Ascending aorta (tissue), 2 donors: Measurements from ENCODE around the gene UBQLN4. TPM values are rescaled to one million over a fixed set of nuclear protein-coding genes. Genes with fewer than 3 reads are reported as not detected.

Experiments
- DNase-seq, 2 donors: peaks; one replicate each; pipeline ENCODE4 v3.0.0-alpha.2; 2019; ENCODE audit warnings: low spot score in 2 of 2
- H3K27ac ChIP-seq, 2 donors: fragments of 200-600 bp; sonication (generic); one replicate each; pipeline ENCODE4 v1.5.1; 2016 to 2017; ENCODE audit warnings: mild to moderate bottlenecking in 1 of 2
- H3K27me3 ChIP-seq: fragments of 200-600 bp; sonication (generic); one replicate; pipeline ENCODE4 v1.5.1; 2017
- H3K36me3 ChIP-seq, 2 donors: fragments of 200-600 bp; sonication (generic); one replicate each; pipeline ENCODE4 v1.5.1; 2016
- H3K4me1 ChIP-seq, 2 donors: fragments of 200-600 bp; sonication (generic); one replicate each; pipeline ENCODE4 v1.5.1; 2016 to 2017; ENCODE audit warnings: mild to moderate bottlenecking in 1 of 2
- H3K4me3 ChIP-seq, 2 donors: fragments of 200-600 bp; sonication (generic); one replicate each; pipeline ENCODE4 v1.5.1; 2016 to 2017; ENCODE audit warnings: mild to moderate bottlenecking in 1 of 2
- H3K9me3 ChIP-seq, 2 donors: fragments of 200-600 bp; sonication (generic); one replicate each; pipeline ENCODE4 v1.5.1; 2016
- intact Hi-C: fragments of 100-400 bp; cut with DNase I; formaldehyde crosslinking; loops from one replicate; pipeline ENCODE4 v1.15.1; 2023
- total RNA-seq: library from RNA; depleted of rRNA; stranded (reverse); fragments of >200 nt; gene quantifications from one replicate; pipeline ENCODE4 v1.1.0, GENCODE V29; 2016
- TF ChIP-seq, protein P1 (sequence below), 3 experiments: fragments of 200-600 bp in 2 of 3; fragments of 450-650 bp in 1 of 3; sonication (generic) in 2 of 3; IDR thresholded peaks; one replicate each; pipeline ENCODE4 v1.5.1; 2016 to 2019; ENCODE audit warnings: antibody characterized with exemption in 3 of 3, mild to moderate bottlenecking in 1 of 3, moderate library complexity in 1 of 3

The UBQLN4 gene
- total RNA-seq, 1 donor from 2014 or later, result 28.7 TPM

DNA sequence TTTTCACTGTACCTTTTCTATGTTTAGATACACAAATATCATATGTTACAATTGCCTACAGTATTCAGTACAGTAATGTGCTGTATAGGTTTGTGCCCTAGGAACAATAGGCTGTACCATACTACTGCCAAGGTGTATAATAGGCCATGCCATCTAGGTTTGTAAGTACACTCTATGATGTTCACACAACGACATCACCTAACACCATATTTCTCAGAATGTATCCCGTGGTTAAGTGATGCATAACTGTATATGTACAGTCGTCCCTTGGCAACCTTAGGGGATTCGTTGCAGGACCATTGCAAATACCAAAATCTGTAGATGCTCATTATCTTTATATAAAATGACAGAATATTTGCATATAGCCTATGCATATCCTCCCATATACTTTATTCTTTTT lies 27.0 kb downstream of the UBQLN4 start:
- intact Hi-C loops, result no loop called here
- no peak overlapping the region for H3K4me3 ChIP-seq
- H3K4me1 ChIP-seq, result no peaks in the 10 kb centered on the region
- no peak overlapping the region for H3K27ac ChIP-seq
- DNase-seq, result no peak
- H3K9me3 ChIP-seq, result no peaks in the 10 kb centered on the region
- H3K36me3 ChIP-seq, result no peaks in the 10 kb centered on the region
- TF ChIP-seq, protein P1, sequence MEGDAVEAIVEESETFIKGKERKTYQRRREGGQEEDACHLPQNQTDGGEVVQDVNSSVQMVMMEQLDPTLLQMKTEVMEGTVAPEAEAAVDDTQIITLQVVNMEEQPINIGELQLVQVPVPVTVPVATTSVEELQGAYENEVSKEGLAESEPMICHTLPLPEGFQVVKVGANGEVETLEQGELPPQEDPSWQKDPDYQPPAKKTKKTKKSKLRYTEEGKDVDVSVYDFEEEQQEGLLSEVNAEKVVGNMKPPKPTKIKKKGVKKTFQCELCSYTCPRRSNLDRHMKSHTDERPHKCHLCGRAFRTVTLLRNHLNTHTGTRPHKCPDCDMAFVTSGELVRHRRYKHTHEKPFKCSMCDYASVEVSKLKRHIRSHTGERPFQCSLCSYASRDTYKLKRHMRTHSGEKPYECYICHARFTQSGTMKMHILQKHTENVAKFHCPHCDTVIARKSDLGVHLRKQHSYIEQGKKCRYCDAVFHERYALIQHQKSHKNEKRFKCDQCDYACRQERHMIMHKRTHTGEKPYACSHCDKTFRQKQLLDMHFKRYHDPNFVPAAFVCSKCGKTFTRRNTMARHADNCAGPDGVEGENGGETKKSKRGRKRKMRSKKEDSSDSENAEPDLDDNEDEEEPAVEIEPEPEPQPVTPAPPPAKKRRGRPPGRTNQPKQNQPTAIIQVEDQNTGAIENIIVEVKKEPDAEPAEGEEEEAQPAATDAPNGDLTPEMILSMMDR (IDR thresholded peaks at IDR 0.05), result no peak
- H3K27me3 ChIP-seq, result no peaks in the 10 kb centered on the region

DNA sequence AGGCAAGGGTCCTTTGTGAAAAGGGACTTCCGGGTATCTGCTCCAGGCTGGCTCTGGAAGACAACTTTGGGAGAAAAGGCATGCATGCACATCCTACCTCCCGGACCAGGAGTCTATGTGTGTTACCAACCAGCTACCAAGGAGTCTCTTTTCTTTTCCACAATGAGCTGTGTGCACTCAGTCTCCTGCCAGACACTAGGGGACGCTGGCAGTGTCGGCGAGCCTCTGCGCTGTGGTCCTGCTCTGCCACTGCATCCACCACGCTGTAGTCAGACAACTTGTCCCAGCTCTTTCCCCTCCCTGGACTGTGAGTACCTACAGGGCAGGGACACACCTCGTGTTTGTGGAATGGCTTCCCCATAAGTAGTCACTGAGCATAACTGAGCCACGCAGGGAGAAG lies 27.7 kb downstream of the UBQLN4 start:
- Histone ChIP-seq H3K9me3 (no peaks in the 10 kb centered on the region), H3K27me3 (no peaks in the 10 kb centered on the region), H3K27ac (no peak overlapping the region), H3K4me3 (no peak overlapping the region), H3K4me1 (no peaks in the 10 kb centered on the region), H3K36me3 (no peaks in the 10 kb centered on the region)
- DNase-seq, result peak in 1 of 2 donors; percentile 66
- intact Hi-C loops, result no loop called here
- TF ChIP-seq, protein P1 (IDR thresholded peaks at IDR 0.05), result peak in 1 of 3 experiments; percentile 14

DNA sequence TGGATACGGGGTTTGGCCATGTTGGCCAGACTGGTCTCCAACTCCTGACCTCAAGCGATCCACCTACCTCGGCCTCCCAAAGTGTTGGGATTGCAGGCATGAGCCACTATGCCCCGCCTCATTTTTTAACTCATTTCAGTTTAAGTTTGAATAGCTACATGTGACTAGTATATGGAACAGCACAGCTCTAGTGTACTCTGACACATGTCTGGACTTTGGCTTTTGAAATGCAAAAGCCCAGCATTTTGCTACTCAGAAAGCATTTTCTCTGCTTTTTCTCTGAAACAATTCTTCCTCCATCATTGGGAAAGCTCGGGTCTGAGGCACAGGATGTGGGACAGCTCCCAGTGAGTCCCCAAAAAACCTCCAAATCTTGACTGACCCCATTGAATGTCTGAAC lies 28.8 kb downstream of the UBQLN4 start:
- no peaks in the 10 kb centered on the region for H3K9me3 ChIP-seq
- no peak overlapping the region for H3K27ac ChIP-seq
- H3K36me3 ChIP-seq, result no peaks in the 10 kb centered on the region
- TF ChIP-seq, protein P1 (IDR thresholded peaks at IDR 0.05), result no peak
- no peak for DNase-seq
- peaks cover 3 to 4% of the 10 kb centered on the region in 2 donors for H3K4me1 ChIP-seq
- intact Hi-C loops, result no loop called here
- H3K4me3 ChIP-seq, result no peak overlapping the region
- no peaks in the 10 kb centered on the region for H3K27me3 ChIP-seq

DNA sequence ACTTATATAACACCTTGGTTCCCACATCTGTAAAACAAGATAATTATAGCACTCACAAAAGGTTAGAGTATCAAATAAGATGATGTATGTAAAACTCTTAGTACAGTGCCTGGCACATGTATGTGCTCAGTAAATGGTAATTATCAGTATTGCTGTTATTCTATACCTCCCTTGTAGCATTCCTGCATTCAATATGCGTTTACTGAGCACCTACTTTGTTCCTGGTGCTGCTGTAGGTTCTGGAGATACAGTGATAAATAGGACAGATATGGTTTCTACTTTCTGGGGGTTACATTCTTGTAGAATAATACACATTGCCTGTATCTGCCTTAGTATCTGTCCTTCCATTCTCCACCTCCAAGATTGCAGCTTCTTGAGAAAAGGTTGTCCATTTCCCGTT lies 31.6 kb downstream of the UBQLN4 start:
- H3K9me3 ChIP-seq, result no peaks in the 10 kb centered on the region
- no peaks in the 10 kb centered on the region for H3K27me3 ChIP-seq
- peaks cover 4 to 9% of the 10 kb centered on the region in 2 donors for H3K4me1 ChIP-seq
- H3K27ac ChIP-seq, result no peak overlapping the region
- peaks cover 18 to 25% of the 10 kb centered on the region in 2 donors for H3K36me3 ChIP-seq
- intact Hi-C loops, result loop anchor here (2.0 kb wide), 1 partner anchor 33 kb away; the partner anchor contains the start of gene LAMTOR2
- no peak overlapping the region for H3K4me3 ChIP-seq
- no peak for DNase-seq
- TF ChIP-seq, protein P1 (IDR thresholded peaks at IDR 0.05), result no peak

DNA sequence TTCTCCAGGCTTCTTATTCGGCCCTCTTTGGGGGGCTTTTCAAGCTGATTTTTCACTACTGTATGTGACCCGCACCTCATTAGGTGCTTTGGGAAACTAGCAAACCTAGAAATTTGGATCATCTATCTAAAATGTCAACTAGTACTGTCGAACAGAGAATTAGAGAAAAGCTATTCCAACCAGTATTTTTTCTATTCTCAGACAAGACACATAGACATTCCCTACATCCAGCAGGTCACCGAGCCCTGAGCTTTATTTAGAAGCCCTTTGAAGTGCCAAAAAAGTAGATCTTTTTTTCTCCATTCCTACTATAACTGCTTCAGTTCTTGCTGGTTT lies 32.5 kb downstream of the UBQLN4 start:
- no peak for DNase-seq
- Histone ChIP-seq H3K27me3 (no peaks in the 10 kb centered on the region), H3K36me3 (peaks cover 24 to 34% of the 10 kb centered on the region in 2 donors), H3K4me1 (peaks cover 4 to 9% of the 10 kb centered on the region in 2 donors), H3K4me3 (peak overlapping the region; percentile 90 to 93), H3K27ac (peak overlapping the region; percentile 90 to 91), H3K9me3 (no peaks in the 10 kb centered on the region)
- intact Hi-C loops, result loop anchor here (2.0 kb wide), 1 partner anchor 34 kb away; the partner anchor contains the start of gene LAMTOR2
- TF ChIP-seq, protein P1 (IDR thresholded peaks at IDR 0.05), result no peak
